HFFc6 (cell line): Measurements from ENCODE around the gene SHISA6. TPM values are rescaled to one million over a fixed set of nuclear protein-coding genes. Genes with fewer than 3 reads are reported as not detected.

Source experiments
- DNase-seq: peaks from one replicate; pipeline ENCODE4 v3.0.0-alpha.2; 2018
- H3K27ac Mint-ChIP-seq: 2 replicates; pipeline ENCODE4 v1.8.0; 2020; ENCODE audit warnings: mild to moderate bottlenecking, mixed read lengths
- H3K27me3 Mint-ChIP-seq: 2 replicates; pipeline ENCODE4 v1.8.0; 2021; ENCODE audit warnings: mild to moderate bottlenecking, moderate library complexity, mixed read lengths; ENCODE audit not compliant: insufficient read depth
- H3K36me3 Mint-ChIP-seq: 2 replicates; pipeline ENCODE4 v1.8.0; 2021; ENCODE audit warnings: low read depth, mixed read lengths
- H3K4me1 Mint-ChIP-seq: 2 replicates; pipeline ENCODE4 v1.8.0; 2020; ENCODE audit warnings: low read depth, mixed read lengths
- H3K4me3 Mint-ChIP-seq: 2 replicates; pipeline ENCODE4 v1.8.0; 2020; ENCODE audit warnings: mild to moderate bottlenecking, moderate library complexity, mixed read lengths
- H3K9me3 Mint-ChIP-seq: 2 replicates; pipeline ENCODE4 v1.8.0; 2020; ENCODE audit warnings: mild to moderate bottlenecking, mixed read lengths
- CTCF ChIP-seq: fragments of 200-600 bp; sonication (generic); IDR thresholded peaks from 2 replicates; pipeline ENCODE4 v1.5.0; 2021; ENCODE audit warnings: antibody characterized with exemption, mild to moderate bottlenecking
- total RNA-seq, 6 experiments: library from RNA; stranded (reverse); fragmentation: NEBNext Ultra II Directional; extraction: Animal tissue kit (Norgen Biotek cat#: 25700); gene quantifications; 2 replicates in 1 of 6; 3 replicates in 5 of 6; pipeline ENCODE4 v1.2.3, GENCODE V29; 2021

The SHISA6 gene
- total RNA-seq, 6 experiments from 2014 or later: not detected

DNA sequence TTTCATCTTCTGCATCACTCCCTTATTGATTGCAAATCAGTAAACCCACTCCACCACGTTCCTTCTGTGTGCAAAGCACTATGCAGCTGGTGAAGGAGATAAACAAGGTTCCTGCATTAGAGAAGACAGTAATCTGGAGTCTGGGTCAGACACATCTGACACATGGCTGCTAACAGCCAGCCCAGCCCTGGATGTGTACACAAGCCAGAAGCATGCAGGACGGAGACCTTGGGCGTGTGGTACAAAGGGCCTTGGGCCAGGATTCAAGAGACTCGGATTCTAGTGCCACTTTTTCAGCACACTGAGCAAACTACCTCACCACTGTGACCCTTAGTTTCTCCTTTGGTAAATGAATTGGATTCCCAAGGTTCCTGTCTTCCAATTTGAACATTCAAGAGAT, 270.7 kb downstream of the SHISA6 start:
- TF ChIP-seq CTCF: no peak
- Mint-ChIP-seq H3K27ac (no peak overlapping the region), H3K27me3 (no peaks in the 10 kb centered on the region), H3K9me3 (peaks cover 56% of the 10 kb centered on the region), H3K36me3 (no peaks in the 10 kb centered on the region), H3K4me3 (no peak overlapping the region), H3K4me1 (no peaks in the 10 kb centered on the region)
- DNase-seq: no peak

GRCh38 chr17:11514565-11514964, 273.6 kb downstream of the SHISA6 start:
- no peaks in the 10 kb centered on the region for H3K36me3 Mint-ChIP-seq
- DNase-seq: no peak
- no peaks in the 10 kb centered on the region for H3K27me3 Mint-ChIP-seq
- peaks cover 49% of the 10 kb centered on the region for H3K9me3 Mint-ChIP-seq
- no peak for TF ChIP-seq CTCF
- H3K27ac Mint-ChIP-seq: no peak overlapping the region
- H3K4me3 Mint-ChIP-seq: no peak overlapping the region
- H3K4me1 Mint-ChIP-seq: no peaks in the 10 kb centered on the region

- H3K4me3 Mint-ChIP-seq: no peak overlapping the region
- no peak overlapping the region for H3K27ac Mint-ChIP-seq
- H3K4me1 Mint-ChIP-seq: no peaks in the 10 kb centered on the region
- no peak for TF ChIP-seq CTCF
- no peak for DNase-seq
- H3K9me3 Mint-ChIP-seq: peaks cover 47% of the 10 kb centered on the region
- no peaks in the 10 kb centered on the region for H3K36me3 Mint-ChIP-seq
- no peaks in the 10 kb centered on the region for H3K27me3 Mint-ChIP-seq
Measured at GRCh38 chr17:11514981-11515680, 274.1 kb downstream of the SHISA6 start.

DNA sequence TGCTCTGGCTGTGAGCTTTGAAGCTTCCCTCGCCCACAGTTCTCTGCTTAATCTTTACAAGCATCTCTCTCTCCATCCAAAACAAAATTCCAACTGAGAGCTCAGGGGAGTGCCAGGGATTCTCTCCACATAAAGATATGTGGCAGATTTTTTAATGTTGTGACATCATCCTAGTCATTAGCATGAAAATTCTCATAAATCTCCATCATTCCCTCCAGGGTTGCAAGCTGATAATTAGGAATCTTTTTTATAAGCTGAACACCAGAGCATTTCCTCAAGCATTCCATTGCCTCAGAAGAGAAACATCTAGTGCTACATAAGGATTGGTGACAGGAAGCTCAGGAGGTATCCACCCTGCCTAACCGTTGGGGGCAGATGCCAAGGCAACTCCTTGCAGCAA, 274.9 kb downstream of the SHISA6 start:
- H3K36me3 Mint-ChIP-seq: no peaks in the 10 kb centered on the region
- no peak overlapping the region for H3K27ac Mint-ChIP-seq
- no peaks in the 10 kb centered on the region for H3K4me1 Mint-ChIP-seq

GRCh38 chr17:11535231-11535630, 294.2 kb downstream of the SHISA6 start:
- TF ChIP-seq CTCF: no peak
- no peak overlapping the region for H3K4me3 Mint-ChIP-seq
- peaks cover 79% of the 10 kb centered on the region for H3K9me3 Mint-ChIP-seq
- peaks cover 18% of the 10 kb centered on the region; the same call in 1 of the 2 replicates for H3K36me3 Mint-ChIP-seq
- no peaks in the 10 kb centered on the region; the same call in none of the 2 replicates for H3K27me3 Mint-ChIP-seq
- DNase-seq: no peak
- H3K4me1 Mint-ChIP-seq: no peaks in the 10 kb centered on the region
- no peak overlapping the region for H3K27ac Mint-ChIP-seq

More for the DNA sequence above, 274.9 kb downstream of the SHISA6 start:
- no peak for TF ChIP-seq CTCF
- H3K9me3 Mint-ChIP-seq: peaks cover 47% of the 10 kb centered on the region
- no peak overlapping the region for H3K4me3 Mint-ChIP-seq
- H3K27me3 Mint-ChIP-seq: no peaks in the 10 kb centered on the region
- DNase-seq: no peak
